ENCODE results near the gene MPPE1.
A peak's percentile ranks its signal among the peaks of the same experiment; 100 is the strongest.

MPPE1 gene

GRCh38 chr18:11944786-11945185 is 36.7 kb upstream of the MPPE1 start:
- no peak for DNase-seq (ENCODE audit: low read depth)
- no peak for TF ChIP-seq CTCF (conservative IDR thresholded peaks at IDR 0.05; ENCODE audit: control insufficient read depth, insufficient read depth, low read depth, low read length)
- H3K4me3 ChIP-seq (ENCODE audit: control insufficient read depth, low read depth, low read length), result no peak overlapping the region

GRCh38 chr18:11944252-11944651 is 36.1 kb upstream of the MPPE1 start:
- DNase-seq (ENCODE audit: low read depth), result no peak
- no peak for TF ChIP-seq CTCF (conservative IDR thresholded peaks at IDR 0.05; ENCODE audit: control insufficient read depth, insufficient read depth, low read depth, low read length)

GRCh38 chr18:11943551-11943950 is 35.4 kb upstream of the MPPE1 start:
- no peak overlapping the region for H3K4me3 ChIP-seq (ENCODE audit: control insufficient read depth, low read depth, low read length)
- DNase-seq (ENCODE audit: low read depth), result no peak
- TF ChIP-seq CTCF (conservative IDR thresholded peaks at IDR 0.05; ENCODE audit: control insufficient read depth, insufficient read depth, low read depth, low read length), result no peak

More at GRCh38 chr18:11944252-11944651, 36.1 kb upstream of the MPPE1 start:
- H3K4me3 ChIP-seq (ENCODE audit: control insufficient read depth, low read depth, low read length), result no peak overlapping the region

- no peak for DNase-seq (ENCODE audit: low read depth)
- H3K4me3 ChIP-seq (ENCODE audit: control insufficient read depth, low read depth, low read length), result no peak overlapping the region
- TF ChIP-seq CTCF (conservative IDR thresholded peaks at IDR 0.05; ENCODE audit: control insufficient read depth, insufficient read depth, low read depth, low read length), result no peak
These were observed 32.8 kb upstream of the MPPE1 start for GRCh38 chr18:11940956-11941355.

- DNase-seq (ENCODE audit: low read depth), result peak; percentile 72
- no peak overlapping the region for H3K4me3 ChIP-seq (ENCODE audit: control insufficient read depth, low read depth, low read length)
- TF ChIP-seq CTCF (conservative IDR thresholded peaks at IDR 0.05; ENCODE audit: control insufficient read depth, insufficient read depth, low read depth, low read length), result peak; percentile 79
These were observed 29.9 kb upstream of the MPPE1 start for GRCh38 chr18:11937874-11938478.

GRCh38 chr18:11932393-11932792 is 24.3 kb upstream of the MPPE1 start:
- TF ChIP-seq CTCF (conservative IDR thresholded peaks at IDR 0.05; ENCODE audit: control insufficient read depth, insufficient read depth, low read depth, low read length), result no peak
- H3K4me3 ChIP-seq (ENCODE audit: control insufficient read depth, low read depth, low read length), result no peak overlapping the region

GRCh38 chr18:11927497-11927896 is 19.4 kb upstream of the MPPE1 start:
- no peak for TF ChIP-seq CTCF (conservative IDR thresholded peaks at IDR 0.05; ENCODE audit: control insufficient read depth, insufficient read depth, low read depth, low read length)
- H3K4me3 ChIP-seq (ENCODE audit: control insufficient read depth, low read depth, low read length), result no peak overlapping the region
- no peak for DNase-seq (ENCODE audit: low read depth)

More at GRCh38 chr18:11932393-11932792, 24.3 kb upstream of the MPPE1 start:
- no peak for DNase-seq (ENCODE audit: low read depth)
